Endothelial cell of umbilical vein (primary cell): ENCODE measurements around the gene EIF3B. TPM values are rescaled to one million over a fixed set of nuclear protein-coding genes. Genes with fewer than 3 reads are reported as not detected.

ENCODE experiments used
- BruUV-seq: library from RNA; stranded (reverse); fragments of 400-500 nt; replicated peaks from 2 replicates; lab custom pipeline; 2021; lab: Mats Ljungman, UMichigan
- CTCF ChIA-PET: fragments of 300-600, 350-600 bp; sonication (Branson Sonifier 250); formaldehyde crosslinking; loops from one replicate; lab custom pipeline; 2021; ENCODE audit warnings: antibody characterized with exemption, inconsistent platforms; lab: Charles Lee
- POLR2A ChIA-PET: fragments of 300-600, 350-600 bp; sonication (Branson Sonifier 250); formaldehyde crosslinking; loops from one replicate; lab custom pipeline; 2021; ENCODE audit warnings: antibody characterized with exemption, inconsistent platforms; lab: Charles Lee
- DNase-seq: peaks from one replicate; pipeline ENCODE4 v3.0.0-alpha.2; 2011; ENCODE audit warnings: low read depth, low spot score
- FAIRE-seq: peaks from 2 replicates; lab custom pipeline; 2011; peaks lifted over from hg19 to GRCh38; lab: Jason Lieb, UNC
- H2AFZ ChIP-seq: 2 replicates; pipeline ENCODE4 v1.6.0; 2012; ENCODE audit warnings: low read depth, low read length, control low read depth, inconsistent platforms
- H3K27ac ChIP-seq: 2 replicates; pipeline ENCODE4 v1.5.1; 2011; ENCODE audit warnings: low read depth, mild to moderate bottlenecking, control low read depth, low read length, moderate library complexity; ENCODE audit not compliant: insufficient read depth
- H3K27me3 ChIP-seq, 2 experiments: 2 replicates each; pipeline versions ENCODE4 v1.6.0 to v1.6.1; 2011; ENCODE audit warnings: low read length in 2 of 2, mixed read lengths in 1 of 2; ENCODE audit not compliant: control insufficient read depth in 2 of 2, insufficient read depth in 2 of 2
- H3K36me3 ChIP-seq, 2 experiments: 2 replicates in 1 of 2; 3 replicates in 1 of 2; pipeline ENCODE4 v1.5.1; 2011; ENCODE audit warnings: low read length in 2 of 2, mild to moderate bottlenecking in 1 of 2, moderate library complexity in 1 of 2; ENCODE audit not compliant: control insufficient read depth in 2 of 2, insufficient read depth in 2 of 2; ENCODE audit errors: extremely low read depth in 1 of 2
- H3K4me1 ChIP-seq: 3 replicates; pipeline ENCODE4 v1.5.1; 2011; ENCODE audit warnings: mild to moderate bottlenecking, low read length; ENCODE audit not compliant: control insufficient read depth, insufficient read depth; ENCODE audit errors: extremely low read depth
- H3K4me2 ChIP-seq: 2 replicates; pipeline ENCODE4 v1.6.1; 2011; ENCODE audit warnings: low read length, control low read depth, mixed read lengths; ENCODE audit not compliant: insufficient read depth
- H3K4me3 ChIP-seq, 3 experiments: fragments of 200-600 bp in 1 of 3; sonication (generic), shearing (Covaris generic) in 1 of 3; replicated peaks in 1 of 3; 2 replicates each; pipeline ENCODE4 v1.5.1; 2011 to 2016; ENCODE audit warnings: control low read depth in 3 of 3, low read length in 3 of 3, mild to moderate bottlenecking in 2 of 3, inconsistent platforms in 1 of 3, low read depth in 1 of 3, moderate library complexity in 1 of 3; ENCODE audit not compliant: insufficient read depth in 1 of 3
- H3K79me2 ChIP-seq: 2 replicates; pipeline ENCODE4 v1.6.0; 2012; ENCODE audit warnings: low read length, inconsistent platforms; ENCODE audit not compliant: control insufficient read depth, insufficient read depth
- H3K9ac ChIP-seq: replicated peaks from 2 replicates; pipeline ENCODE3; 2011; ENCODE audit warnings: low read length, control low read depth; ENCODE audit not compliant: insufficient read depth; ENCODE audit errors: extremely low read depth
- H3K9me1 ChIP-seq: replicated peaks from 3 replicates; pipeline ENCODE4 v1.6.0; 2011; ENCODE audit warnings: mild to moderate bottlenecking, low read length; ENCODE audit not compliant: control insufficient read depth, insufficient read depth; ENCODE audit errors: extremely low read depth
- H3K9me3 ChIP-seq: replicated peaks from 2 replicates; pipeline ENCODE4 v1.5.1; 2012; ENCODE audit warnings: low read length, inconsistent platforms; ENCODE audit not compliant: control insufficient read depth, insufficient read depth
- H4K20me1 ChIP-seq: replicated peaks from 2 replicates; pipeline ENCODE3; 2011; ENCODE audit warnings: mild to moderate bottlenecking, low read length; ENCODE audit not compliant: control insufficient read depth, insufficient read depth; ENCODE audit errors: extremely low read depth
- CTCF ChIP-seq, 2 donors: IDR thresholded peaks; 1 replicate in 1 of 2; 2 replicates in 1 of 2; pipeline ENCODE4 v1.5.1; 2011; ENCODE audit warnings: low read length in 2 of 2, mild to moderate bottlenecking in 2 of 2, moderate library complexity in 2 of 2, control low read depth in 1 of 2, inconsistent platforms in 1 of 2, low read depth in 1 of 2; ENCODE audit not compliant: insufficient read depth in 1 of 2; ENCODE audit errors: extremely low read depth in 1 of 2
- EZH2 ChIP-seq: IDR thresholded peaks from 2 replicates; pipeline ENCODE4 v1.6.1; 2012; ENCODE audit warnings: borderline replicate concordance, low read depth, mild to moderate bottlenecking, moderate library complexity, low read length, inconsistent platforms; ENCODE audit not compliant: severe bottlenecking
- FOS ChIP-seq: IDR thresholded peaks from 2 replicates; pipeline ENCODE4 v1.6.1; 2011; ENCODE audit warnings: mild to moderate bottlenecking, low read length, moderate library complexity, borderline replicate concordance; ENCODE audit not compliant: insufficient read depth
- GATA2 ChIP-seq: IDR thresholded peaks from 2 replicates; pipeline ENCODE4 v1.7.0; 2011; ENCODE audit warnings: low read depth, mild to moderate bottlenecking, moderate library complexity, mixed read lengths, low read length; ENCODE audit not compliant: insufficient read length, insufficient read depth
- JUN ChIP-seq: IDR thresholded peaks from 2 replicates; pipeline ENCODE4 v1.6.1; 2011; ENCODE audit warnings: borderline replicate concordance, low read depth; ENCODE audit not compliant: insufficient read length, insufficient read depth
- MAX ChIP-seq: IDR thresholded peaks from 2 replicates; pipeline ENCODE4 v1.6.1; 2011; ENCODE audit not compliant: insufficient read depth, insufficient read length
- MYC ChIP-seq: IDR thresholded peaks from one replicate; pipeline ENCODE4 v1.6.1; 2011; ENCODE audit warnings: mild to moderate bottlenecking, low read depth, low read length
- POLR2A ChIP-seq: IDR thresholded peaks from 2 replicates; pipeline ENCODE4 v1.6.1; 2012; ENCODE audit warnings: low read depth, mild to moderate bottlenecking, control low read depth, low read length
- POLR2AphosphoS5 ChIP-seq: IDR thresholded peaks from 2 replicates; pipeline ENCODE4 v1.6.1; 2012; ENCODE audit warnings: low read depth, mild to moderate bottlenecking, control low read depth, low read length, moderate library complexity; ENCODE audit not compliant: insufficient read depth
- dilution Hi-C: fragments of 300-500 bp; cut with MboI; formaldehyde crosslinking; loops from one replicate; pipeline ENCODE4 v1.15.0; 2019; ENCODE audit warnings: low sequenced_read_pairs; ENCODE audit not compliant: extremely low pct_ligation_motif_present
- intact Hi-C: fragments of 100-400 bp; cut with micrococcal nuclease; formaldehyde crosslinking; loops from one replicate; pipeline ENCODE4 v1.10.0; 2022
- polyA plus RNA-seq, 4 experiments: library from polyadenylated mRNA; depleted of rRNA in 3 of 4; stranded (reverse) in 3 of 4; unstranded in 1 of 4; fragments of >200 nt; gene quantifications; 2 replicates each; pipeline versions ENCODE4 v1.2.1 to v1.2.3, GENCODE V29; 2011 to 2012; ENCODE audit warnings: missing spikeins in 1 of 4
- total RNA-seq: library from RNA; stranded (reverse); gene quantifications from 2 replicates; pipeline ENCODE4 v1.2.3, GENCODE V29; 2021

The EIF3B gene
- total and polyA plus RNA-seq, 2 donors (not counting 3 experiments of a cell fraction or from before 2014, with no cell fraction given), result 104 to 207 TPM

- Histone ChIP-seq H3K4me1 (peaks cover 13% of the 10 kb centered on the region), H3K9ac (peak overlapping the region; percentile 100), H3K9me1 (no peaks in the 10 kb centered on the region), H3K9me3 (no peaks in the 10 kb centered on the region), H3K36me3 (peaks cover 0 to 3% of the 10 kb centered on the region in 2 experiments), H3K79me2 (peaks cover 60% of the 10 kb centered on the region), H4K20me1 (no peaks in the 10 kb centered on the region), H3K4me3 (peak overlapping the region; percentile 79 to 86 (median 84)), H3K4me2 (peak overlapping the region; percentile 76), H2AFZ (no peak overlapping the region), H3K27me3 (no peaks in the 10 kb centered on the region), H3K27ac (peak overlapping the region; percentile 99)
- dilution Hi-C loops (no loop called here), intact Hi-C loops (no loop called here)
- ChIA-PET CTCF (interaction anchor here (0.8 to 2.8 kb wide), 5 partner anchors 9 to 777 kb away, joined by 3 to 8 read pairs (median 3); no protein-coding TSS in a partner anchor), POLR2A (interaction anchor here (1.1 to 1.2 kb wide), 2 partner anchors 11 to 51 kb away, joined by 3 to 4 read pairs; no protein-coding TSS in a partner anchor)
- no TSS peak for BruUV-seq
- FAIRE-seq, result peak; percentile 63
- peak; percentile 24 for DNase-seq
- TF ChIP-seq MAX, result no peak
- TF ChIP-seq POLR2A, result no peak
- no peak for TF ChIP-seq MYC
- TF ChIP-seq FOS, result no peak
- no peak for TF ChIP-seq JUN
- no peak for TF ChIP-seq POLR2AphosphoS5
- TF ChIP-seq EZH2, result no peak
- TF ChIP-seq GATA2, result no peak
- TF ChIP-seq CTCF (IDR thresholded peaks at IDR 0.05; ENCODE audit: extremely low read depth in 1 of 2, insufficient read depth in 1 of 2, low read depth in 1 of 2, low read length in 2 of 2), result no peak
Measured at GRCh38 chr7:2355705-2356008, 1.0 kb downstream of the EIF3B start.
